ENCODE results near the gene TGM6. TPM values are rescaled to one million over a fixed set of nuclear protein-coding genes. Genes with fewer than 3 reads are reported as not detected.
A peak's percentile ranks its signal among the peaks of the same experiment; 100 is the strongest.

TGM6 gene
- total RNA-seq, 2 experiments from 2014 or later = not detected

DNA sequence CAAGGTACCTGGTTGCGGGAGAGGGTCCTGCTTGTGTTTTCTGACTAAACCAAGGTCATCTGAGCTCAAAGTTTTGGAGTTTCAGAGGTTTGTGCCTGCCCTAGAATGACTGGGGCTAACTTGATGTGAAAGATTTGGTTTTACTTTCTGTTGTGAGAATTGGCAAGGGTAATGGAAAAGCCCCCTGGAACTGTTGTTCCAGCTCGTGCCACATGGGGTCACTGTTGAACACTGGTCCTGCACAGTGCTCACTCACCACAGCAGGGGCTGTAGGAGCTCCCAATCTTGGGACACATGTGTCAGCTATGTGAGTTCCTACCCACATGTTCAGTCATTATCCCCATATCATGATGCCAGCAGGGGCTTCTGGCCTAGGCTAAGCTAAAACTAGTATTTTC lies 6.5 kb downstream of the TGM6 start:
- POLR2A ChIA-PET = interaction anchor here (1.4 kb wide), 1 partner anchor 83 kb away, joined by 4 read pairs; the partner anchor contains the start of gene SNRPB
- no peak overlapping the region for H3K4me3 Mint-ChIP-seq

DNA sequence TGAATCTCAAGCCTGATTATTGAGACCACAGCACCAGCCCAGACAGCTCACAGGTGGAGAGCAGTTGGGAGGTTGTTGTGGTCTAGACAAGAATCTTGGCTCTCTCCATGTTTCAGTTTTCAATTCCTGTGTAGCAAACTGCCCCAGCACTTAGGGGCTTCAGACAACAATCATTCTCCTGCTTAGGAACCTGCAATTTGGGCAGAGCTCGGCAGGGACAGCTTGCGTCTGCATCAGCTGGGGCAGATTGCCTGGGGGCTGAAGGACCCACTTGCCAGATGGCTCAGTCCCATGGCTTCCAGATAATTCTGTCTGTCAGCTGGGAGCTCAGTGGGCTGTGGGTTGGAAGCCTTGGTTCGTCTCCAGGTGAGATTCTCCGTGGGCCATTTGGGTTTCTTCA lies 6.9 kb downstream of the TGM6 start:
- H3K36me3 Mint-ChIP-seq (ENCODE audit: low read depth) = no peaks in the 10 kb centered on the region
- H3K4me3 Mint-ChIP-seq = no peak overlapping the region
- DNase-seq = no peak
- no peaks in the 10 kb centered on the region for H3K9me3 Mint-ChIP-seq (ENCODE audit: insufficient read depth)
- H3K27me3 Mint-ChIP-seq (ENCODE audit: low read depth) = peaks cover 21% of the 10 kb centered on the region
- H3K4me1 Mint-ChIP-seq (ENCODE audit: low read depth) = peaks cover 16% of the 10 kb centered on the region
- ATAC-seq = no peak
- CTCF ChIA-PET = interaction anchor here (0.9 to 2.6 kb wide), 19 partner anchors 8 to 180 kb away, joined by 3 to 21 read pairs (median 5); partner anchors contain the start of gene SNRPB
- H3K27ac Mint-ChIP-seq = no peak overlapping the region
- POLR2A ChIA-PET = interaction anchor here (1.4 kb wide), 1 partner anchor 83 kb away, joined by 4 read pairs; the partner anchor contains the start of gene SNRPB

More for the DNA sequence above, 6.5 kb downstream of the TGM6 start:
- Mint-ChIP-seq H3K27ac (no peak overlapping the region), H3K9me3 (ENCODE audit: insufficient read depth) (no peaks in the 10 kb centered on the region), H3K4me1 (ENCODE audit: low read depth) (peaks cover 16% of the 10 kb centered on the region), H3K27me3 (ENCODE audit: low read depth) (peaks cover 25% of the 10 kb centered on the region), H3K36me3 (ENCODE audit: low read depth) (no peaks in the 10 kb centered on the region)
- DNase-seq = peak; percentile 74
- CTCF ChIA-PET = interaction anchor here (0.7 to 2.6 kb wide), 27 partner anchors 7 to 179 kb away, joined by 3 to 21 read pairs (median 5); partner anchors contain the start of gene SNRPB
- ATAC-seq = peak; percentile 83

DNA sequence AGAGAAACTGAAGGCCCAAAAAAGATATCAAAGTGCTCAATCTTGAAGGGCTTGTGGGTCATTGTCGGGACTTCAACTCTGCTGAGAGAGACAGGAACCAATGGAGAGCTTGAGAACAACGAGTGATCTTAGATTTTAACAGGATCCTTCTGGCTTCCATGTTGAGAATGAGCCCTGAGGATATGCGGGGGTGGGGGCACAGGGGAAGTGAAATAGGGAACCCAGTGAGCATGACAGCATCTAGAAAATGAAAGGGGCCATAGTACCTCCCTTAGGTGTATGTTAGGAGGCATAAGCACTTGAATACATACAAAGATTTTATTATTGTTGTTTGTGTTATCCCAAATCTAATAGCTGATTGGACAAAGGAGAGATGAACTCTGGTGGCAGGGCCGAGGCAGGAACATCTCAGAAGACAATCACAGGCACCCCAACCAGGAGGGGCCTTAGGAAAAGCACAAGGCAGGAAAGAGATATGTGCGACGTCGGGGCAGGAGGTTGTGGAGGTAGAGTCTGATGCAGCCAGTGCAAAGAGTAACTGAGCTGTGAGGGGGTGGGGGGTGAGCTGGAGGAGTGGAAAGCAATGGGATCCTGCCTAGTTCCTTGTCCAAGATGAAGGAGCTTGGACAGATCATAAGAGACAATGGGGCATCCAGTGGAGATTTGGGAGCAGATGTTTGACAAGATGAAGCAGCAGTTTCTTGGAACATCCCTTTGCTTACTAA lies 10.4 kb downstream of the TGM6 start:
- H3K27ac Mint-ChIP-seq = no peak overlapping the region
- H3K4me3 Mint-ChIP-seq = no peak overlapping the region
- H3K27me3 Mint-ChIP-seq (ENCODE audit: low read depth) = peaks cover 11% of the 10 kb centered on the region
- ChIA-PET POLR2A (no interaction called here), CTCF (interaction anchor here (0.9 to 1.1 kb wide), 2 partner anchors 12 to 61 kb away, joined by 3 to 4 read pairs; no protein-coding TSS in a partner anchor)
- ATAC-seq = no peak
- DNase-seq = no peak
- H3K9me3 Mint-ChIP-seq (ENCODE audit: insufficient read depth) = no peaks in the 10 kb centered on the region
- H3K4me1 Mint-ChIP-seq (ENCODE audit: low read depth) = peaks cover 8% of the 10 kb centered on the region
- no peaks in the 10 kb centered on the region for H3K36me3 Mint-ChIP-seq (ENCODE audit: low read depth)

DNA sequence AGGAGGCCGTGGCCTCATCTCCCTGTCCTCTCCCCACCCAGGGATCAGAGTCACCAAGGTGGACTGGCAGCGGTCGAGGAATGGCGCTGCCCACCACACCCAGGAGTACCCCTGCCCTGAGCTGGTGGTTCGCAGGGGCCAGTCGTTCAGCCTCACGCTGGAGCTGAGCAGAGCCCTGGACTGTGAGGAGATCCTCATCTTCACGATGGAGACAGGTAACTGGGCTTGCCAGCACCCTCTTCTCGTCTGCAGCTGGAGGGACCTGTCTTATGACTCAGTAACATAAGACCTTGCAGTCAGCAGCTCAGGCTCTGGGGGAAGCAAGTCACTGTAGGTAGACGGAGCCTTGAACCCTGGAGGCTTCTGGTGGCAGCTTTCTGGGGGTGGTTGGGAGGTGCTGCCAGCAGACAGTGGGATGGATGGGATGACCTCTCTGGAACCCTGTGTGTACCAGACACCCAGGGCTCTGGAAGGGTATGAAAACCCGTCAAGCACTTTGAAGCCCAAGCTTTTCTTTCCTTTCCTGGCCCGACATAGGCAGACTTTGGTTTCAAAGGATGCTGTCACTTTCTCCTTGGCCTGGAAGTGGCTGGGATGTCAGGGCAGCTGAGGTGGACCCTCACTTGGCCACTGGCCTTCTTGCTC lies 13.8 kb downstream of the TGM6 start:
- ATAC-seq = no peak
- Mint-ChIP-seq H3K4me1 (ENCODE audit: low read depth) (no peaks in the 10 kb centered on the region), H3K9me3 (ENCODE audit: insufficient read depth) (no peaks in the 10 kb centered on the region), H3K27ac (no peak overlapping the region), H3K36me3 (ENCODE audit: low read depth) (no peaks in the 10 kb centered on the region), H3K4me3 (no peak overlapping the region), H3K27me3 (ENCODE audit: low read depth) (peaks cover 8% of the 10 kb centered on the region)
- ChIA-PET POLR2A (no interaction called here), CTCF (no interaction called here)
- DNase-seq = no peak

DNA sequence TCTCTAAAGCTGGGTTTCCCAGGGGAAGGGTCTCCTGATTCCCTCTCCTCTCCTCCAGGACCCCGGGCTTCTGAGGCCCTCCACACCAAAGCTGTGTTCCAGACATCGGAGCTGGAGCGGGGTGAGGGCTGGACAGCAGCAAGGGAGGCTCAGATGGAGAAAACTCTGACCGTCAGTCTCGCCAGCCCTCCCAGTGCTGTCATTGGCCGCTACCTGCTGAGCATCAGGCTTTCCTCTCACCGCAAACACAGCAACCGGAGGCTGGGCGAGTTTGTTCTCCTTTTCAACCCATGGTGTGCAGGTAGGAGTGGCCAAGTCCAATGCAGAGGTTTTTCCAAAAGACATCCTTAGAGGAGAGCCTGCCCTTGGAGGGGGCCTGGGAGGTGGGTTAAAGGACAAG lies 14.4 kb downstream of the TGM6 start:
- ChIA-PET POLR2A (no interaction called here), CTCF (no interaction called here)
- DNase-seq = no peak
- H3K4me1 Mint-ChIP-seq (ENCODE audit: low read depth) = no peaks in the 10 kb centered on the region
- no peak overlapping the region for H3K4me3 Mint-ChIP-seq
- no peaks in the 10 kb centered on the region for H3K9me3 Mint-ChIP-seq (ENCODE audit: insufficient read depth)
- ATAC-seq = no peak
- no peaks in the 10 kb centered on the region for H3K36me3 Mint-ChIP-seq (ENCODE audit: low read depth)
- H3K27ac Mint-ChIP-seq = no peak overlapping the region
- H3K27me3 Mint-ChIP-seq (ENCODE audit: low read depth) = peaks cover 8% of the 10 kb centered on the region

DNA sequence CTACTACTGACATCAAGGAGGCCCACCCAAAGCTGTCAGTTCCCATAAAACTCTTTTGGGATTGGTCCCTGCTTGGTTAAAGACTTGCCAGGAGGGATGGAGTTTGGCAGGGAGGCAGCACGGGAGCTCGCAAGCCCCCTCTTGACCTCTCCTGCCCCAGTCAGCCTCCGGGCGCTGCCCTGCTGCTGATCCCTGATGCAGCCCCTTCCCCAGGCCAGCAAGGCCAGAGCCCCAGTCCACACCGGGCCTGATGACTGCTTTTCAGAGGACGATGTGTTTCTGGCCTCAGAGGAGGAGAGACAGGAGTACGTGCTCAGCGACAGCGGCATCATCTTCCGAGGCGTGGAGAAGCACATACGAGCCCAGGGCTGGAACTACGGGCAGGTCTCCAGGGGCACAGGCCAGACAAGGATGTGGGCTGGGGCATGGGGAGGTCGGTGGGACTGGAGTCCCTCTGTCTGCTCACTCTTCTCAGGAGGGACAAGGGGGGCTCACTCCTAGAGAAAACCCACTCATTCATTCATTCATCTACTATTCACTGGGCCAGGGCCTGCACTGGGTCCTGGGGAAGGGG lies 15.6 kb downstream of the TGM6 start:
- no peaks in the 10 kb centered on the region for H3K4me1 Mint-ChIP-seq (ENCODE audit: low read depth)
- H3K27me3 Mint-ChIP-seq (ENCODE audit: low read depth) = peaks cover 4% of the 10 kb centered on the region
- no peak overlapping the region for H3K27ac Mint-ChIP-seq
- ChIA-PET POLR2A (no interaction called here), CTCF (interaction anchor here (0.5 kb wide), 1 partner anchor 53 kb away, joined by 3 read pairs; no protein-coding TSS in a partner anchor)
- H3K36me3 Mint-ChIP-seq (ENCODE audit: low read depth) = no peaks in the 10 kb centered on the region
- no peaks in the 10 kb centered on the region for H3K9me3 Mint-ChIP-seq (ENCODE audit: insufficient read depth)
- no peak for ATAC-seq
- no peak for DNase-seq
- no peak overlapping the region for H3K4me3 Mint-ChIP-seq

DNA sequence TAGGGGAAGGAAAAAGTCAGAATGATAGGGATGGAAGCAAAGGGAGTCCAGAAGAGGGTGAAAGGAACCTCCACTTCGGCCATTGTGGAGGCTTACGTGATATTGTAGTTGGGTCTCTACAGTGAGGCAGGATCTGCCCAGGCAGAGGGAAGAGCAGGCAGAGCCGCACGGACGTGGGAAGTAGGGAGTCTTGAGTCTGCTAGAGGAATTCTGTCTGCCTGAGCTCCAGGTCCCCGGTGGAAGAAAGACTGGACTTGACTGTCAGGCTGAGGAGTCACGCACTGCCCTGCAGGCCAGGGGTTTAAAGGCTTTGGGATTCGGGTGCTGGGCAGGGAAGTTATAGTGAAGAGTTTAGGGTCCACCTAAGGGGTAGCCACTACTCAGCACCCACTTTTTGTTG lies 16.4 kb downstream of the TGM6 start:
- H3K4me3 Mint-ChIP-seq = no peak overlapping the region
- ChIA-PET POLR2A (no interaction called here), CTCF (no interaction called here)
- H3K36me3 Mint-ChIP-seq (ENCODE audit: low read depth) = no peaks in the 10 kb centered on the region
- H3K4me1 Mint-ChIP-seq (ENCODE audit: low read depth) = no peaks in the 10 kb centered on the region
- H3K27me3 Mint-ChIP-seq (ENCODE audit: low read depth) = no peaks in the 10 kb centered on the region
- no peak for DNase-seq
- no peaks in the 10 kb centered on the region for H3K9me3 Mint-ChIP-seq (ENCODE audit: insufficient read depth)
- H3K27ac Mint-ChIP-seq = no peak overlapping the region
- ATAC-seq = no peak

DNA sequence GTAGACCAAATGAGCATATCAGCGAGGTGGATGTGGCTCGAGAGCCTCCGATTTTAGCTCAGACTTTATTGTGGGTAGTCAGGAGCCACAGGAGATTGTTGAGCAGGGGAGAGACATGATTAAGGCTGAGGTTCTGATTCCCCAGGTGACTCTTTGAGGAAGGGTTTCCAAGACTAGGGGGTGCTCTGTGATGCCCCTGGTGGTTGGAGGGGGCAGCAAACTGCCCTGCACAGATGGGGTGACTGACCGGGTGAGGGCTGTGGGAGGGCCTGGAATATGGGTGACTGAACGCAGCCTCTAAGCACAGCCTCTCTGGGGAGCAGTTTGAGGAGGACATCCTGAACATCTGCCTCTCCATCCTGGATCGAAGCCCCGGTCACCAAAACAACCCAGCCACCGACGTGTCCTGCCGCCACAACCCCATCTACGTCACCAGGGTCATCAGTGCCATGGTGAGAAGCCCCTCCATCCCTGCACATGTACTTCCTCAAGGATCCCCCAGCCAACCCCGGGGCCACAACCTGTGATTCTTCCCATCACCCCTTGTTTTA lies 17.0 kb downstream of the TGM6 start:
- Mint-ChIP-seq H3K27ac (no peak overlapping the region), H3K27me3 (ENCODE audit: low read depth) (no peaks in the 10 kb centered on the region), H3K9me3 (ENCODE audit: insufficient read depth) (no peaks in the 10 kb centered on the region), H3K4me1 (ENCODE audit: low read depth) (no peaks in the 10 kb centered on the region), H3K36me3 (ENCODE audit: low read depth) (no peaks in the 10 kb centered on the region), H3K4me3 (no peak overlapping the region)
- POLR2A ChIA-PET = no interaction called here
- no peak for ATAC-seq
- no peak for DNase-seq
- CTCF ChIA-PET = no interaction called here

DNA sequence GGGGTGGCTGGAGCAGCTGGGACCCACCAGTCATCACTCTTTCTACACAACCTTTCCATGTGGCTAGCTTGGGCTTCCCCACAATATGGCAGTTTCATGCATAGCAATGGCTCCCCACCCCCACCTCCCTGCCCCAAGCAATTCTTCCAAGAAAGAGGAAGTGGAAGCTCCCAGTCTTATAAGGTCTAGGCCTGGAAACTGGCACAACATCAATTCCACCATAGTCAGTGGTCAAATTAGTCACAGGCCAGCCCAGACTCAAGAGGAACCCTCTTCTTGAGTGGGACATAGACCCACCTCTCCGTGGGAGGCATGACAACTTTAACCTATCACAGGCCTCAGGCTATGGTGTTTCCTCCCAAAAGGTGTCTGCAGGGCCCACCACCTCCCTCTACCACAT lies 17.7 kb downstream of the TGM6 start:
- Mint-ChIP-seq H3K9me3 (ENCODE audit: insufficient read depth) (no peaks in the 10 kb centered on the region), H3K27ac (no peak overlapping the region), H3K4me3 (no peak overlapping the region), H3K4me1 (ENCODE audit: low read depth) (no peaks in the 10 kb centered on the region), H3K27me3 (ENCODE audit: low read depth) (no peaks in the 10 kb centered on the region), H3K36me3 (ENCODE audit: low read depth) (no peaks in the 10 kb centered on the region)
- ChIA-PET POLR2A (no interaction called here), CTCF (no interaction called here)
- no peak for ATAC-seq
- DNase-seq = no peak

DNA sequence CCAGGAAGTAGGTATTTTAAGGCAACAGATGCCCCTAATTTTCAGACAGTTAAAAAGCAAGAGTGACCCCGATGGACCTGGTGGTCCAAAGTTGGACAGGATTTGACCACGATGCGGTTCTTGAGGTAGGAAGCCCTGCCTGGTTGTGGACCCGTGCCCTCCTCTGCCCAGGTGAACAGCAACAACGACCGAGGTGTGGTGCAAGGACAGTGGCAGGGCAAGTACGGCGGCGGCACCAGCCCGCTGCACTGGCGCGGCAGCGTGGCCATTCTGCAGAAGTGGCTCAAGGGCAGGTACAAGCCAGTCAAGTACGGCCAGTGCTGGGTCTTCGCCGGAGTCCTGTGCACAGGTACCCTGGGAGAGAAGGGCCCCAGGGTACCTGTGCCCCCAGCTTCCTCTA lies 18.7 kb downstream of the TGM6 start:
- DNase-seq (no peak), ATAC-seq (no peak)
- Mint-ChIP-seq H3K27ac (no peak overlapping the region), H3K27me3 (ENCODE audit: low read depth) (no peaks in the 10 kb centered on the region), H3K36me3 (ENCODE audit: low read depth) (no peaks in the 10 kb centered on the region), H3K9me3 (ENCODE audit: insufficient read depth) (no peaks in the 10 kb centered on the region), H3K4me1 (ENCODE audit: low read depth) (no peaks in the 10 kb centered on the region), H3K4me3 (no peak overlapping the region)
- ChIA-PET CTCF (no interaction called here), POLR2A (interaction anchor here (0.6 kb wide), 1 partner anchor 239 kb away, joined by 3 read pairs; no protein-coding TSS in a partner anchor)

DNA sequence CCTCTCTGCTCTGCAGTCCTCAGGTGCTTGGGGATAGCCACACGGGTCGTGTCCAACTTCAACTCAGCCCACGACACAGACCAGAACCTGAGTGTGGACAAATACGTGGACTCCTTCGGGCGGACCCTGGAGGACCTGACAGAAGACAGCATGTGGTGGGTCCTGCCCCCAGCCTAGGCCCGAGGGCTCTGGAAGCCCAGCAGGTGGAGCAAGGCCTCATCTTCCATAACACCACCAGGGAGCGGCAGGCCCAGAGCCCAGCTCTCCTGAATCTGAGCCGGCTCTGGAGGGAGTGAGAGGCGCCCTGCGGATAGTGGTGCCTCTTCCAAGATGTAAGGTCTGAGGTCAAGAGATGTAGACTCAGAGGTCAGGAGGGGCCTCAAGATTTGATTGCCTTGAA lies 19.6 kb downstream of the TGM6 start:
- no peaks in the 10 kb centered on the region for H3K4me1 Mint-ChIP-seq (ENCODE audit: low read depth)
- DNase-seq = no peak
- no peak overlapping the region for H3K27ac Mint-ChIP-seq
- H3K4me3 Mint-ChIP-seq = no peak overlapping the region
- POLR2A ChIA-PET = no interaction called here
- no peaks in the 10 kb centered on the region for H3K9me3 Mint-ChIP-seq (ENCODE audit: insufficient read depth)
- CTCF ChIA-PET = no interaction called here
- H3K27me3 Mint-ChIP-seq (ENCODE audit: low read depth) = no peaks in the 10 kb centered on the region
- H3K36me3 Mint-ChIP-seq (ENCODE audit: low read depth) = no peaks in the 10 kb centered on the region
- ATAC-seq = no peak

DNA sequence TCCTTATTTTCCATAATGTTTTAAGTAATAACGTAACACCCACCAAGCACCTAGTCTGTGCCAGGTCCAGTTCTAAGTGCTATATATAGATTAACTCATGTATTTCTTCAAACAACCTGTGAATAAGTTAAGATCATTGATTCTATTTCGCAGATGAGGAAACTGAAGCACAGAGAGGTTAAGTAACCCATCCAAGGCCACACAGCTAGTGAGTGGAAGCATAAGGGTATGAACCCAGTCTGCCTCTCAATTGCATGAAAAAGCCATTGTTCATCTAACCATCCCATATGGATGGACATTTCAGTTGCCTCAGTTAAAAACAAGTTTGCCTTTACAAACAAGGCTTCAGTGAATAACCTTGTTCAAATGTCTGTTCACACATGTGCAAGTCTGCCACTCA lies 20.8 kb downstream of the TGM6 start:
- DNase-seq (no peak), ATAC-seq (no peak)
- Mint-ChIP-seq H3K27ac (no peak overlapping the region), H3K27me3 (ENCODE audit: low read depth) (no peaks in the 10 kb centered on the region), H3K9me3 (ENCODE audit: insufficient read depth) (no peaks in the 10 kb centered on the region), H3K36me3 (ENCODE audit: low read depth) (no peaks in the 10 kb centered on the region), H3K4me3 (no peak overlapping the region), H3K4me1 (ENCODE audit: low read depth) (no peaks in the 10 kb centered on the region)
- CTCF ChIA-PET = no interaction called here
- POLR2A ChIA-PET = no interaction called here
